HEK293 (cell line): Measurements from ENCODE around the gene BHLHE41.

ENCODE experiments used
- CTCF ChIP-seq: fragments of 450-650 bp; formaldehyde crosslinking; IDR thresholded peaks from 2 replicates; pipeline ENCODE4 v1.5.1; 2016; ENCODE audit warnings: missing biosample characterization, missing genetic modification characterization
- ELK4 ChIP-seq: IDR thresholded peaks from 2 replicates; pipeline ENCODE4 v1.6.1; 2011; ENCODE audit warnings: mild to moderate bottlenecking, low read depth, low read length, borderline replicate concordance
- KLF9 ChIP-seq: fragments of 450-650 bp; formaldehyde crosslinking; IDR thresholded peaks from 2 replicates; pipeline ENCODE4 v1.5.1; 2016; ENCODE audit warnings: missing biosample characterization, missing genetic modification characterization, low read depth
- ZFP3 ChIP-seq: fragments of 450-650 bp; formaldehyde crosslinking; IDR thresholded peaks from 2 replicates; pipeline ENCODE4 v1.5.1; 2016; ENCODE audit warnings: low read depth, missing biosample characterization, missing genetic modification characterization
- ZNF174 ChIP-seq: fragments of 450-650 bp; formaldehyde crosslinking; IDR thresholded peaks from 2 replicates; pipeline ENCODE4 v1.5.0; 2017; ENCODE audit warnings: missing biosample characterization, mild to moderate bottlenecking, missing genetic modification characterization
- ZNF175 ChIP-seq: fragments of 450-650 bp; formaldehyde crosslinking; IDR thresholded peaks from 2 replicates; pipeline ENCODE4 v1.5.1; 2016; ENCODE audit warnings: missing biosample characterization, missing genetic modification characterization
- ZNF184 ChIP-seq: fragments of 450-650 bp; IDR thresholded peaks from 2 replicates; pipeline ENCODE4 v1.5.1; 2018; ENCODE audit warnings: missing biosample characterization, mild to moderate bottlenecking, missing genetic modification characterization
- ZNF610 ChIP-seq: fragments of 450-650 bp; formaldehyde crosslinking; IDR thresholded peaks from 2 replicates; pipeline ENCODE4 v1.5.1; 2016; ENCODE audit warnings: missing biosample characterization, missing genetic modification characterization, borderline replicate concordance
- TF ChIP-seq, protein P1 (sequence below): sonication (generic); formaldehyde crosslinking; IDR thresholded peaks from 2 replicates; pipeline ENCODE4 v1.8.1; 2022; ENCODE audit warnings: mild to moderate bottlenecking, moderate library complexity, missing genetic modification reagents
- TF ChIP-seq, protein P2 (sequence below): fragments of 450-650 bp; formaldehyde crosslinking; IDR thresholded peaks from 2 replicates; pipeline ENCODE4 v1.5.1; 2016; ENCODE audit warnings: missing biosample characterization, missing genetic modification characterization

DNA sequence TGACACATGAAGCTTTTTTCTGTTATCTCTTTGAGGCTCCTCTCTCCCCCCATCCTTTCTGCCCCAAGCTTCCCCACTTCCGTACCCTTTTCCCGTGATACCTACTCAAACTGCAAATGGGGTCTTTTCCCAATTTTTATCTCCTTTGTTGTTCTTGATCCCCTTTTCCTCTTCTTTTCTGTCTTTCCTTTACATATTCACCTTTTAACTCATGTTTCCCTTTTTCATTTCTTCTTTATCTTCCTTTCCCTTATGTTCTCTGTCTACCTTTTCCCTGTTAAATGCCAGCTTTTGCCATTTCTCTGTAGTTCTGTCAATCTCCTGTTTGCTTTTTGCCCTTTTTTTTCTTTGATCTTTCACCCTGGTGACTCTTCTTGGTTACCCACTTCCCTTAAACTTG, 2.6 kb upstream of the BHLHE41 start:
- TF ChIP-seq ZNF184 (no peak), CTCF (no peak), ZNF175 (tag by site-specific recombination) (no peak), ZNF610 (no peak), ZNF174 (tag by site-specific recombination) (no peak), ELK4 (no peak), KLF9 (tag by site-specific recombination) (no peak), ZFP3 (tag by site-specific recombination) (no peak)
- TF ChIP-seq, protein P1, sequence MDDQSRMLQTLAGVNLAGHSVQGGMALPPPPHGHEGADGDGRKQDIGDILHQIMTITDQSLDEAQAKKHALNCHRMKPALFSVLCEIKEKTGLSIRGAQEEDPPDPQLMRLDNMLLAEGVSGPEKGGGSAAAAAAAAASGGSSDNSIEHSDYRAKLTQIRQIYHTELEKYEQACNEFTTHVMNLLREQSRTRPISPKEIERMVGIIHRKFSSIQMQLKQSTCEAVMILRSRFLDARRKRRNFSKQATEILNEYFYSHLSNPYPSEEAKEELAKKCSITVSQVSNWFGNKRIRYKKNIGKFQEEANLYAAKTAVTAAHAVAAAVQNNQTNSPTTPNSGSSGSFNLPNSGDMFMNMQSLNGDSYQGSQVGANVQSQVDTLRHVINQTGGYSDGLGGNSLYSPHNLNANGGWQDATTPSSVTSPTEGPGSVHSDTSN (CRISPR knock-in tag), result no peak
- TF ChIP-seq, protein P2, sequence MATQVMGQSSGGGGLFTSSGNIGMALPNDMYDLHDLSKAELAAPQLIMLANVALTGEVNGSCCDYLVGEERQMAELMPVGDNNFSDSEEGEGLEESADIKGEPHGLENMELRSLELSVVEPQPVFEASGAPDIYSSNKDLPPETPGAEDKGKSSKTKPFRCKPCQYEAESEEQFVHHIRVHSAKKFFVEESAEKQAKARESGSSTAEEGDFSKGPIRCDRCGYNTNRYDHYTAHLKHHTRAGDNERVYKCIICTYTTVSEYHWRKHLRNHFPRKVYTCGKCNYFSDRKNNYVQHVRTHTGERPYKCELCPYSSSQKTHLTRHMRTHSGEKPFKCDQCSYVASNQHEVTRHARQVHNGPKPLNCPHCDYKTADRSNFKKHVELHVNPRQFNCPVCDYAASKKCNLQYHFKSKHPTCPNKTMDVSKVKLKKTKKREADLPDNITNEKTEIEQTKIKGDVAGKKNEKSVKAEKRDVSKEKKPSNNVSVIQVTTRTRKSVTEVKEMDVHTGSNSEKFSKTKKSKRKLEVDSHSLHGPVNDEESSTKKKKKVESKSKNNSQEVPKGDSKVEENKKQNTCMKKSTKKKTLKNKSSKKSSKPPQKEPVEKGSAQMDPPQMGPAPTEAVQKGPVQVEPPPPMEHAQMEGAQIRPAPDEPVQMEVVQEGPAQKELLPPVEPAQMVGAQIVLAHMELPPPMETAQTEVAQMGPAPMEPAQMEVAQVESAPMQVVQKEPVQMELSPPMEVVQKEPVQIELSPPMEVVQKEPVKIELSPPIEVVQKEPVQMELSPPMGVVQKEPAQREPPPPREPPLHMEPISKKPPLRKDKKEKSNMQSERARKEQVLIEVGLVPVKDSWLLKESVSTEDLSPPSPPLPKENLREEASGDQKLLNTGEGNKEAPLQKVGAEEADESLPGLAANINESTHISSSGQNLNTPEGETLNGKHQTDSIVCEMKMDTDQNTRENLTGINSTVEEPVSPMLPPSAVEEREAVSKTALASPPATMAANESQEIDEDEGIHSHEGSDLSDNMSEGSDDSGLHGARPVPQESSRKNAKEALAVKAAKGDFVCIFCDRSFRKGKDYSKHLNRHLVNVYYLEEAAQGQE (tag by site-specific recombination), result no peak
